ENCODE results near the gene PSD4.

The PSD4 gene

GRCh38 chr2:113144259-113144658 lies 29.5 kb upstream of the PSD4 start:
- no peak for DNase-seq

GRCh38 chr2:113148606-113149552 lies 24.9 kb upstream of the PSD4 start:
- DNase-seq, result no peak

- no peak for DNase-seq
Observed at GRCh38 chr2:113149553-113150257, 24.1 kb upstream of the PSD4 start.

GRCh38 chr2:113150258-113150601 lies 23.5 kb upstream of the PSD4 start:
- DNase-seq, result no peak

- DNase-seq, result no peak
Observed at GRCh38 chr2:113155331-113155730, 18.4 kb upstream of the PSD4 start.

GRCh38 chr2:113156278-113157117 lies 17.3 kb upstream of the PSD4 start:
- no peak for DNase-seq

GRCh38 chr2:113157118-113157896 lies 16.5 kb upstream of the PSD4 start:
- peak; percentile 24 for DNase-seq

GRCh38 chr2:113157897-113158753 lies 15.6 kb upstream of the PSD4 start:
- no peak for DNase-seq

- no peak for DNase-seq
Observed at GRCh38 chr2:113158884-113159553, 14.8 kb upstream of the PSD4 start.

- no peak for DNase-seq
Observed at GRCh38 chr2:113160248-113160647, 13.5 kb upstream of the PSD4 start.

- DNase-seq, result no peak
Observed at GRCh38 chr2:113160962-113161361, 12.8 kb upstream of the PSD4 start.

- DNase-seq, result no peak
Observed at GRCh38 chr2:113162173-113162572, 11.6 kb upstream of the PSD4 start.

- DNase-seq, result no peak
Observed at GRCh38 chr2:113162869-113163268, 10.9 kb upstream of the PSD4 start.

GRCh38 chr2:113164215-113164929 lies 9.4 kb upstream of the PSD4 start:
- DNase-seq, result no peak

GRCh38 chr2:113164930-113165585 lies 8.7 kb upstream of the PSD4 start:
- DNase-seq, result no peak

GRCh38 chr2:113166187-113166645 lies 7.6 kb upstream of the PSD4 start:
- DNase-seq, result no peak

- no peak for DNase-seq
Observed at GRCh38 chr2:113167115-113167932, 6.4 kb upstream of the PSD4 start.

- no peak for DNase-seq
Observed at GRCh38 chr2:113167962-113168340, 5.8 kb upstream of the PSD4 start.

Data from DMS79 treated with DMSO at 0.1 percent for 48 hours (cell line).